ENCODE results near the gene CNTN6.

The CNTN6 gene

GRCh38 chr3:1092771-1093170 is at the start of gene CNTN6:
CNTN6 (plus strand) TSS chr3:1093024; CDS start chr3:1148009, 54,985 bp downstream.
- peak; percentile 3 for DNase-seq (ENCODE audit: low spot score)

GRCh38 chr3:1048558-1048957 is 44.3 kb upstream of the CNTN6 start:
- no peak for DNase-seq (ENCODE audit: low spot score)

GRCh38 chr3:1055870-1056269 is 37.0 kb upstream of the CNTN6 start:
- no peak for DNase-seq (ENCODE audit: low spot score)

DNA sequence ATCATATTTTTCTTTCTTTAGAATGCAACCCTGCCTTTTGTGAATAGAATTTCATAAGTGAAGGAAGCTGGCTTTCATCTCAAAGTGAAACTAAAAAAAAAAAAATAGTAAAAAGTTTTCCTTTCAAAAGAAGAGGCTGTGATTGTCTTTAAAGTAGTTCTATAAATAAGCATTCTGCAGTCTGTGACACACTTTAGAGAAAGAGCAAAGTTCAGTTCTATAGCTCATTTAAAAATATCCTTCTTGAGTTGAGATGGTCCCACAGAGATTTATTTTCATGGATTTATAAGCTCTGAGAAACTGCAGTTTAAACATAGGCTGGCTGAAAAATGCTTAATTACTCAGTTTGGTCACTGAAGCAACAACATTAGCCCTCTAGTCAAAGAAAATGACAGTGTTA is 36.1 kb upstream of the CNTN6 start:
- no peak for DNase-seq (ENCODE audit: low spot score)

DNA sequence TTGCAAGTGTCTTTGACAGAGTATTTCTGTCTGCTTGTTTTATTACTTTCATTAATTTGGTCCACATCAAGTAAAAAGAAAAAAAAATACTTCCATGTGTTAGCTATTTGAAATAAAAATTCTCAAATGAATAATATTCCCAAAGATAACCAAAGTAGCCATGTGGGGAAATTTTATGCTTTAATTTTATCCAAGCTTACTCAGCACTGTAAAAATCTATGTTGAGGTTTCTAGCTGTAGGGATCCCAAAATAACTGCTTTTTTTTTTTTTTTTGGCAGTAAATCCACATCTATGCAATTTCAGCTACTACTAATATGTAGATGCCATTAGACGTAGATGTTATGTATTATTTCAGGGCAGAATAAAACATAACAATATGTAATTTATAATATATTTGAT is 35.4 kb upstream of the CNTN6 start:
- no peak for DNase-seq (ENCODE audit: low spot score)

DNA sequence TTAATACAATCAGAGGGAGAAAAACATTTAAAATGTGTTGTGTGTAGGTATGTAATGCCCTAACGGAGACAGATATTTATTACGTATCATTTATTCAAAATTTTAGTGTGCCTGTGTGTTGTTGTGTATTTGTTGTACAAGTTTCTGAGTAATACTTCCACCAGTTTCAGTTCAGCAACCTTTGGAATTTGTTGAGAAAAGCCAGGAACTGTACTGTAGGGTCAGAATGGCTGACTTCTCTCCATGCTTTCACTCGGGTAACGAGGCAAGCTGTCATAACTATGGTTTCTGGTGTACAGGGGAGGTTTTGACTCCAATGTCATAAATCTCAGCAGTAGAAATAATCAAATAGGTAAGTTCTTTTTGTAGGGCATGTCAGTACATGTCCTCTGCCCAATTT is 23.8 kb upstream of the CNTN6 start:
- DNase-seq (ENCODE audit: low spot score), result no peak

- no peak for DNase-seq (ENCODE audit: low spot score)
Measured at GRCh38 chr3:1072041-1072440, 20.8 kb upstream of the CNTN6 start.

- no peak for DNase-seq (ENCODE audit: low spot score)
Measured at GRCh38 chr3:1079662-1080061, 13.2 kb upstream of the CNTN6 start.

GRCh38 chr3:1082108-1082507 is 10.7 kb upstream of the CNTN6 start:
- DNase-seq (ENCODE audit: low spot score), result peak; percentile 7

GRCh38 chr3:1087066-1087560 is 5.7 kb upstream of the CNTN6 start:
- peak; percentile 22 for DNase-seq (ENCODE audit: low spot score)

DNA sequence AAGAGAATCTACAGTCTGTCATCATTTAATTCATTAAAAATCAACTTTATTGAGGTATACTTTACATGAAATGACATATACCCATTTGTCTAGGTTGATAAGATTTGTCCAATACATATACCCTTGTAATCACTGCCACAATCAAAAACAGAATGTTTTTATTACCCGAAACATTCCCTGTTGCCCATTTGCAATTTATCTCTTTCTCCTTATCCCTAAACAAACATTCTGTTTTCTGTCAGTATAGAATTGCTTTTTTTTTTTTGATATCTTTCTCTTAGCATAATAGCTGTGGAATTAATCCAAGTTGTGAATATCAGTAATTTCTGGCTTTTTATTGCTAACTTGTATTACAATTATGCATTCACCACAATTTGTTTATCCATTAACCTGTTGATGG is 4.3 kb upstream of the CNTN6 start:
- no peak for DNase-seq (ENCODE audit: low spot score)

GRCh38 chr3:1091286-1091685 is 1.5 kb upstream of the CNTN6 start:
- DNase-seq (ENCODE audit: low spot score), result no peak

DNA sequence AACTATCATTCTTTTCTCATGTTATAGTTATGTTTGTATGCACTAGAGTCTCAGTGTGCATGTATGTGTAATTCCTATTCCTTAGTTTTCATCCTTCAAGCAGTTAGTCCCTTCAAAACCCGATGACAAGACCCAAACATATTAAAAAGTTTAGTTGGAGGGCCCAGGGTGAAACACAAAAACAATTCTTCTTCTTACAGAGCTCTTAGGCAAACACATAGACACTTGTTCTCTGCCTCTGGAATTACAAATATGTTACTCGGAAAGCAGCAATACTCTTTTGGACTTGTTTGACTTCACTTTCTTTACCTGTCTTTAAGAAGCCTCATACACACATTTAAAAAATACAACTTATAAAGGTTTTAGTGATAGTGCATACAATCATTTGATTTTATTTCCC is 763 bp upstream of the CNTN6 start:
- no peak for DNase-seq (ENCODE audit: low spot score)

DNA sequence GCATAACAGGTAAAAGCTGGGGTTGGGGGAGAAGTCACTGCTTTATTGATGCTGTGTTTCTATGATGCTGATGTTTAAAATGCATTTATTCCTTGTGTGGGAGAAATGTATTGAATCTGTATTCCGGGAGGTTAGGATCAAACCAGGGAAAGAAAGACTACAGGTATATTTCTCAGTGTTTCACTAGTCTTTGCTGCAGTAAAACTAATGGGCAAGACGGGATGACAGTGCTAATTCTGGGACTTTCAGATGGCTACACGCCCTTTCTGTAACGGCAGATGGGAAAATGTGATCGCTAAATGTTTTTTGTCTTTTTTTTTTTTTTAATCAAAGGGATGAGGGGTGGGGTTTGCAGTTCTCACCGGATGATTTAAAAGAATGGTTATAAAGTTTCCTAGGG is 393 bp downstream of the CNTN6 start:
- no peak for DNase-seq (ENCODE audit: low spot score)

GRCh38 chr3:1103525-1103924 is 10.7 kb downstream of the CNTN6 start:
- no peak for DNase-seq (ENCODE audit: low spot score)

DNA sequence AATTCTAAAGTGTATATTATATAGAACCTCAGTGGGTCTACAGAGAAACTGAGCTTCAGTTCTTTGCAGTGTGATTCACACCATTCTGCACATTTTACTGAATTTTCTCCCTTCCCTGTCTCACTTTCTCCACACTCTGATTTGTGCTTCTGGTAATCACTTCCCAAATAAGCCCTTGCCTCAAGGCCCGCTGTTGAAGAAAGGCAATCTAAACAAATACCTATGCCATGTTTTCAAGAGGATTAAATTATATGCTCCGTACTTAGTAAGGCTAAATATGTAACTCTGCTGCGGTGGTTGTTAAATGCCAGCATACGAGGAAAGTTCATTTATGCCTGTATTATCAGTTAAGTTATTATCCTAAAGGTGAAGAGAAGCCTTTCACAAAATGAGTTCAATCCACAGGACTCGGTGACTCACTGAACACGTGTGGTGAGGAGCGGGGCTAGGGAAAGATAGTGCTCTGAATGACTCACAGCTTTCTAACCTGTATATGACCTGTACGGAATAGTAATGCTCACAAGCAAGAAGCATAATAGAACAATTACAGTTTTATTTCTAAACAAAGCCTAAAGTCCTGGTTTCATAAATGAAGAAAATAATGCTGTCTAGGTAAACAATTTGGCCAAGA is 25.1 kb downstream of the CNTN6 start:
- DNase-seq (ENCODE audit: low spot score), result no peak

GRCh38 chr3:1131166-1131565 is 38.3 kb downstream of the CNTN6 start:
- no peak for DNase-seq (ENCODE audit: low spot score)

DNA sequence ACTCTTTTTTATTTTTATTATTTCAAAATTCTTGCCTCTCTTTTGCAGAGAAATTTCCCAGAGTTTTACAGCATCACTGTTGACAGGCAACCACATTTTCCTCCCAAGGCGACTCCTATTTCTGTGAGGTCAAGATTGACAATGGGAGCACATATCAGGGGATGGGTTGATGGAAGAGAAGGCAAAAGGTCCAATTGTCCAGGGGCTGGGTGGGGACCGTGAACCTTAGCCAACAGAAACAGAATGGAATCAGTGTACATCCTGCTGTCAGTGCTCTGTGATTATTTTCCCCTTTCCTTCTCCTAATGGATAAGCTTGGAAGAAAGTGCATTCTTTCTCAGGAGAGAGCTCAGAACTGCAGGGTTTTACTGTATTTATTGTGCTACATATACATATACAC is 42.4 kb downstream of the CNTN6 start:
- no peak for DNase-seq (ENCODE audit: low spot score)

- no peak for DNase-seq (ENCODE audit: low spot score)
Measured at GRCh38 chr3:1138036-1138435, 45.2 kb downstream of the CNTN6 start.

DNA sequence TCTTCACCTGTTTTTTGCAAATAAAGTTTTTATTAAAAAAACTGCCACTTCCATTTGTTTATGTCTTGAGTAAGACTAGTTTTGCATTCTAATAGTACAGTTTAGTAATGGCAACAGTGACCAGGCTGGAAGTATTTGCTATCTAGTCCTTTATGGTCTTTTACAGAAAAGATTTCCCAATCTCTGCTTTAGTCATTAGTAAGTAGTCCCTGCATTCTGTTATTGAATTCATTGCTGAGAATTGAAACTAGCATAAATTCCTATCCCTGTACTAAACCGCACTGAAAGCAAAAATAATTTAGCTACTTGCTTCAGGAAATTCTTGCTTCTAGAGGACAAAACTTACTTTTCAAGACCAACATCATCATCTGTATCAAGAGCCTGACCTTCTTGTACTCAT is 46.2 kb downstream of the CNTN6 start:
- DNase-seq (ENCODE audit: low spot score), result no peak

DNA sequence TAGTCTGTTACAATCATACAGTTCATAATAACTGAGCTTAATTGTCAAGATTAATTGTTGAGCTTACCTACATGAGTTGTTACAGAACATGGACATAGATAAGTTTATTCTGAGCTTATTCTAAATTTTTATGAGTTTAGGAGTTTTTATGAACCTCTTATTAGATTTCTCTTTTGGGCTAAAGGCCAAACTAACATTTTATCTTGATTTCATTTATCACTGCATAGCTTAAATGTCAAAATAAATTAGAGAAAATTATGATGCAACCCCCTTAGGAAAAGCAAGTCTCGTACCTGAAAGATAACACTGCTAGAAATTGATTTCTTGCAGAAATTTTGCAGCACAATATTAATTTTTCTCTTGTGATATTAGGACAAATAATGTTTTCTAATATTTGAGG is 54.5 kb downstream of the CNTN6 start:
- no peak for DNase-seq (ENCODE audit: low spot score)

- DNase-seq (ENCODE audit: low spot score), result no peak
Measured at GRCh38 chr3:1147819-1148218, 55.0 kb downstream of the CNTN6 start.

GRCh38 chr3:1164101-1164500 is 71.3 kb downstream of the CNTN6 start:
- DNase-seq (ENCODE audit: low spot score), result no peak

GRCh38 chr3:1171320-1171719 is 78.5 kb downstream of the CNTN6 start:
- DNase-seq (ENCODE audit: low spot score), result no peak

GRCh38 chr3:1172644-1173043 is 79.8 kb downstream of the CNTN6 start:
- no peak for DNase-seq (ENCODE audit: low spot score)
